Neural cell (in vitro differentiated cells): ENCODE measurements around the gene ZNF335.

ENCODE experiments used
- EZH2 ChIP-seq: fragments of 200-600, 300-800 bp; shearing (Covaris generic), sonication (generic); IDR thresholded peaks from 2 replicates; pipeline ENCODE4 v1.6.1; 2014; ENCODE audit warnings: antibody characterized with exemption, low read length, borderline replicate concordance, mild to moderate bottlenecking; ENCODE audit not compliant: insufficient read depth, poor library complexity, severe bottlenecking
- TF ChIP-seq, protein P1 (sequence below): fragments of 450-650 bp; IDR thresholded peaks from 2 replicates; pipeline ENCODE4 v1.5.1; 2014; ENCODE audit warnings: antibody characterized with exemption, mild to moderate bottlenecking, moderate library complexity; ENCODE audit not compliant: poor library complexity, severe bottlenecking

DNA sequence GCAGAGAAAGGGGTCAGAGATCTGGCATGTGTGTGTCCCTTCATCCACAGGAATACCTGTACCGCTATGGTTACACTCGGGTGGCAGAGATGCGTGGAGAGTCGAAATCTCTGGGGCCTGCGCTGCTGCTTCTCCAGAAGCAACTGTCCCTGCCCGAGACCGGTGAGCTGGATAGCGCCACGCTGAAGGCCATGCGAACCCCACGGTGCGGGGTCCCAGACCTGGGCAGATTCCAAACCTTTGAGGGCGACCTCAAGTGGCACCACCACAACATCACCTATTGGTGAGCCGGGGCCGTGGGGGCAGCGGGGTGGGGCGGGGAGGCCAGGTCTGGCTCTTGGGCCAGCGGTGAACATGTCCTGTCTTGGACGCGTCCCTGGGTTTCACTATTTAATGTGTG is 37.8 kb upstream of the ZNF335 start:
- TF ChIP-seq, protein P1, sequence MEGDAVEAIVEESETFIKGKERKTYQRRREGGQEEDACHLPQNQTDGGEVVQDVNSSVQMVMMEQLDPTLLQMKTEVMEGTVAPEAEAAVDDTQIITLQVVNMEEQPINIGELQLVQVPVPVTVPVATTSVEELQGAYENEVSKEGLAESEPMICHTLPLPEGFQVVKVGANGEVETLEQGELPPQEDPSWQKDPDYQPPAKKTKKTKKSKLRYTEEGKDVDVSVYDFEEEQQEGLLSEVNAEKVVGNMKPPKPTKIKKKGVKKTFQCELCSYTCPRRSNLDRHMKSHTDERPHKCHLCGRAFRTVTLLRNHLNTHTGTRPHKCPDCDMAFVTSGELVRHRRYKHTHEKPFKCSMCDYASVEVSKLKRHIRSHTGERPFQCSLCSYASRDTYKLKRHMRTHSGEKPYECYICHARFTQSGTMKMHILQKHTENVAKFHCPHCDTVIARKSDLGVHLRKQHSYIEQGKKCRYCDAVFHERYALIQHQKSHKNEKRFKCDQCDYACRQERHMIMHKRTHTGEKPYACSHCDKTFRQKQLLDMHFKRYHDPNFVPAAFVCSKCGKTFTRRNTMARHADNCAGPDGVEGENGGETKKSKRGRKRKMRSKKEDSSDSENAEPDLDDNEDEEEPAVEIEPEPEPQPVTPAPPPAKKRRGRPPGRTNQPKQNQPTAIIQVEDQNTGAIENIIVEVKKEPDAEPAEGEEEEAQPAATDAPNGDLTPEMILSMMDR = no peak
- no peak for TF ChIP-seq EZH2
